NCI-H82 treated with DMSO at 0.1 percent for 48 hours (cell line): ENCODE data around the gene ZFP1.
A peak's percentile ranks its signal among the peaks of the same experiment; 100 is the strongest.

Experiments
- DNase-seq: peaks from one replicate; lab custom pipeline; 2025; ENCODE audit not compliant: unreplicated experiment; lab: John Stamatoyannopoulos, UW

The ZFP1 gene

GRCh38 chr16:75148311-75149195, at the start of gene ZFP1:
Gene ZFP1 (plus strand): TSS chr16:75148524. CDS start chr16:75152952, 4,428 bp downstream.
- DNase-seq, result peak; percentile 86

DNA sequence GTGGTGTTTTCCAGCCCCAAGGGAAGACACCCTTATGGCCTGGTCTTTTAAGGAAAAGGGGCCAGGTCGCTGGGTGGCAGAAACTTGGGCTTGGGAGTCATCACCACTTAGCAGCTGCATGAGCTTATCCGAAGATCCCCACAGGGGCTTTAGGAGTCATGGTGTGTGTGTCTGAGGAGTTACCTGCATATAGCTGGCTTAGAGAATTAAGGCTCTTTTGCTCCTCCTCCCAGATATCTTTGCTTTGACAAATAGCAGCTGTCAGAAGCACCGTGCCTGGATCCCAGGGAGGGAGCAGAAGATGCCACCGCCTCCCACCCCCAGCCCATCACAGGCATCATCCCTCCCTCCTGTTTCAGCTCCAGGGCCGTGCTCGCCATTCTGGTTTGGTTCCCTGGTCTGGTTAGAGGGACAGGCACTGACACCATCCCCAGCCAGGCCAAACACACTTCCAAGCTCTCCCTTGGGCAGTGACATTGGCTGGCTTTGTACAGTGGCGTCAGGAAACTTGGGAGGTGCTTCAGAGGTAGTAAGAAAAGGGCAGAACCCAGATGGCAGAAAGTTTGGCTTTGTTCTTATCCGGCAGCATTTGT, 49.2 kb upstream of the ZFP1 start:
- DNase-seq, result peak; percentile 18

DNA sequence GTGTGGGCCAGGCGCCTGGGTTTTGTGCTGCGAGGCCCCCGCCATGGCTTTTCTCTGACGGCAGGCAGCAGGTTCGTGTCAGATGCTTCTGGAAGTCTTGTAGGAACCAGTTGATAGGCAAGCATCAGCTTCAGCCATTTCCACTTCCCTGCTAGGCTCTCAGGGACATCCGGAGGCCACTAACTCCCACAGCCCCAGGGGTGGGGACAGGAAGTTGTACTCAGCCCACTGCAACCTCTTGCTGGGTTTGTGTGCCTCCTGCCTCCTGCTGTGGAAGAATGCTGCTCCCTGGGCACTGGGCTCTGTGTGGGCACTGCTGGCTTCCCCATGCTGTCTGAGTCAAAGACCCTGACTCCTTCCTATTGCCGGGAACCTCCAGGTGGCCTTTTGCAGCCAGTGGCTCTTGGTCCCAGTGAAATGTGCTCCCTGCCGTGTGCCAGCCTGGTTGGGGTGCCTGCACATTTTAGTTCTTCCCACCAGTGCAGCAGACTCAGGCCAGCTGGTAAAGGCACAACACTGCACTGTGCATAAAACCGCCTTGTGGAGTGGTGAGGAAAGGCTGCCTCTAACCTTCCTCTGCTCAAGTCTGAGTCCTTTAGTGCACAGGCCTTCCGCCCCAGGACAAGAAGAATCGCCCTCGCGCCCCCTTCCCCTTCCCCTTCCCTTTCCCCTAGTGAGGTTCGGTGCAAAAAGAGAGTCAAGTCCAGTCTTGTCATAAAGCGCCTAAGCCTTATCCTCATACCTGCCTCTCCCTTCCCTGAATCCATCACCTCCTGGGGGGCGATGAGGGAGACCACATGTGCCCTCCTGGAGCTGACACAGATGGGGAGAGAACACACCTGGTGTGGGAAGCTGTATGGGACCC, 48.4 kb upstream of the ZFP1 start:
- DNase-seq, result no peak

DNA sequence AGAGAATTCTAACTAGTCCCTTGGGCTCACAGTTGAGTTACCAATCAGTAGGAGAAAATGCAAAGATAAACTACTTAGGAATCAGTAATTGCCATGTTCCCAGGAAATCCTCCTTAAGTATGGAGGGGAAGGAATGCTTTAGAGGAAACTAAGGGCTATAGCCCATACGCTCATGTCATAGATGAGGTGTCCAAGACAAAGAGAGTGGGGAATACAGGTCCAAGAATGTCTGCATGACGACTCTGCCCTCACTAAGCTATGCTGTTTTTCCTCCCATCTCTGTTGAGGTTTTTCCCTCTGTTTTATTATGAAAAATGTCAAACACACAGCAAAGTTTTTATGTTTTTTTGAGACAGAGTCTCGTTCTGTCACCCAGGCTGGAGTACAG, 47.7 kb upstream of the ZFP1 start:
- no peak for DNase-seq

DNA sequence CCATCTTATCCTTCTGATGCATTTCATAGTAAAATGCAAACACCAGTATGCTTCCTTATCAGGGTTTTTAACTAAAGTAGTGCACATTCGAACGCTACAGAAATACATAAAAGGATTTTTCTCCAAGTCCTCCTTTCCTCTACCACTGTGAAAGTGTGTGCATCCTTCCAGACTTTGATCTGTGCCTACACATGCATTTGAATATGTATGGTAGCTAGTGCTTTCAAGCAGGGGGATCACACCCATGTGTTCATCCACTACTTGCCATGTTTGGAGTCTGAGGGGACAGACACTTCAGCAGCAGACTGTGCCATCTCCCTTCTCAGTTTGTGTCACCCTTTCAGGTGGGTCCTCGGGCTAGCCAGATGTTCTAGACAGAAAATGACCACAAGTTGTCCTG, 46.7 kb upstream of the ZFP1 start:
- no peak for DNase-seq

- no peak for DNase-seq
These were observed 45.7 kb upstream of the ZFP1 start for GRCh38 chr16:75102595-75102994.

DNA sequence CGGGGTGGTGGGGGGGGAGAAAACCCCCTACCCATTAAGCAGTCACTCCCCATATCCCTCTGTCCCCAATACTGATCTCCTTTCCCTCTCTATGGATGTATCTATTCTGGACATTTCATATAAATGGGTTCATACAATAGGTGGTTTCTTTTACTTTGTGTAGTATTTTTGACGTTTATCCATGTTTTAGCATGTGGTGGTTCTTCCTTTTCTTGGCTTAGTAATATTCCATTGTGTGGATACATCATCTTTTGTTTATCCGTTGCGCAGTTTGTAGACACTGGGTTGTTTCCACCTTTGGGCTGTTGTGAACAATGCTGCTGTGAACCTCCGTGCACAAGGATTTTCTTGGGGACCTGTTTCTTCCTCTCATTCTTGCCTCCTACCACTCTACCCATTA, 44.3 kb upstream of the ZFP1 start:
- DNase-seq, result no peak

DNA sequence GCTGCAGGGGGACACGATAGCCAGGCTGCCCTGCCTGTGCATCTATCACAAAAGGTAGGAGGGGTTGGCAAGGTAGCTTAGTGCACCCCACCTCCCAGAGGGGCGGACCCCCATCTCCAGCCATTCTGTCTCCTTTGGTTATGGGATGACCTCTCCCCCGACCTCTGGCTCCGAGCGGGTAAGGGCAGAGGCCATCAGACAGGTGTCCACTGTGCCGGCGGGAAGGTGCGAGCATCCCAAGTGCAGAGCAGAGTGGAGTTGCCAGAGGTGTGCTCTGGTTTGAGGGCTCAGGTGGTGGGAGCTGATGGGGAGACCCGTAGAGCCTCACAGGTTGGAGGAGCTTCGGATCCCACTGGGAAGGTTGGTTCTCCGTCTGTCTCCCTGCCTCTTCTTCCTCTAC, 43.5 kb upstream of the ZFP1 start:
- DNase-seq, result no peak

- DNase-seq, result no peak
These were observed 42.8 kb upstream of the ZFP1 start for GRCh38 chr16:75105306-75106061.

DNA sequence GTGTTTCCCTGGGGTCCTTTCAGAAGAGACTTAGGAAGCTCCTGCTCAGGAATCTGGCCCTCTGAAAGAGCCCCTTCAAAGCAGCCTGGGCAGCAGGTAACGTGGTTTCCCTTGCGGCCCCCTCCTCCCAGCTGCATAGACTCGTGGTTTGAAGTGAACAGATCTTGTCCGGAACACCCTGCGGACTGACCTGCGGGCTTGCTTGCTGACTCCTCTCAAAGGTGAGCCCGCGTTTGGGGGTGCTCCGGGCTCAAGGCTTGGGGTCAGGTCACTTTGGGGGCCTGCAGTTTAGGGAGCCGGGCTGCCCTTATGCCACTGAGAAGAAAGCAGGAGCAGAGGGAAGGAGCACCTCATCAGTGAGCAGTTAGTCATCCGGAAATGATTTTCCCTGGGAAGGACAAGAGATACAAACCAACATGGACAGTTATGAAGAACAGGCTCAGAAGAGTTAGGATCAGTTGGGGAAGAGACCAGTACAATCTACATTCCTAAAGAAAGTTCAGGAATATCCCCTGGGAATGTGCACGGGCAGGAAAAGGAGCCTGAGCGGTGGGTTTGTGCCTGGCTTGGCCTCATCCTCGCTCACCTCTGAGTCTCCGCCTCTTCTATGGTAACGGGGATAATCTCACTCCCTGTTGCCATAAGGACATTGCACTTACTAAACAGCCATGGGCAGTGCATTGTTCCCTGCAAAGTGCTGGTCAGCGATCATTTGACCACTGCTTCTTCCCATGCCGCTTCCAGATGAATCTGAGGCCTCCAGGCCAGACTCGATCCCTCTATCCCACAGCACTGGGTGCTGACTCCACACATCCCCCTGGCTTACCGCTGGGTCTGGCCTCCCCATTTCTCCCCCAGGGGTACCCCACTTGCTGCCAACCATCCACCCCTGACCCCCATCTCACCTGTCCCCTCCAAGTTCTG, 41.7 kb upstream of the ZFP1 start:
- no peak for DNase-seq

DNA sequence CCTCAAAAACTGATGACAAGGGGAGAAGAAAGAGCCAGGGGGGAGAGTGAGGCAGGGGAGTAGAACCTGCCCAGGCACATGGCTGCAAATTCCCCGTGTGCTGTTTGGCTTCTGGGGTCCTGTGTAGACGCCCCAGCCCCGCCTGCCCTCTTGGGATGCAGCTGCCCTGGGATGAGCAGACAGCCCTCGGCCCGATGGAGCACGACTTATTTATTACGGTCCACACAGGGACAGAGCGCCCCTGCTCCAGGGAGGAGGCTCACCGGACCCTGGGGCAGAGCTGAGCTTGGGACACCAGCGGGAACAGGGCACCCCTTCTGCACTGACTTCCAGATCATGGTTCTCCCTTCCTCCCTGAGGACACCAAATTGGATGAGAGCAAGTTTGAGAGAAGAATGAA, 40.8 kb upstream of the ZFP1 start:
- DNase-seq, result no peak

- DNase-seq, result no peak
These were observed 39.3 kb upstream of the ZFP1 start for GRCh38 chr16:75108792-75109731.

DNA sequence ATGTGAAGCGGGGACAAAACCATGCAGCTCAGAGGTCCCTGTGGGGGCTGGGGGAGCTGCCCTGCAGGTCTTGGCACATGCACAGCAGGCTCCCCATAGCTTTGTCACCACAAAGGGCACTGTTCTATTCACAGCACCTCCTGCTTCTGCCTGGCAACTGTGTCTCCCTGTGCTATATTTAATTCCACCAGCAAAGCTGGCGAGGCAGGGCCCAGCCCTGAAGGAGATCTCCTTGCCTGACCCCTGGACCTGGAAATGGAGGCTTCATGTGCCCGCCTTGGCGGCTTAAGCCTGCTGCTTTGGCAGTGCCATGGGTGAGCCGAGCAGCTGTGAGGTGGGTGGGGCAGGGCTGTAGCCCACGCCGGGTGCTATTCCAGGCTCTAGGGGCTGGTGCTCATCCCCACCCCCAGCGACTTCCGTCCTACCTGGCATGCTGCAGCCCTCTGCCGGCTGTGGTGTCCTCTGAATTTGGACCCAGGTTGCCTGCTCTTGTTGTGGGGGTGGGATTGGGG, 38.5 kb upstream of the ZFP1 start:
- DNase-seq, result no peak

GRCh38 chr16:75110637-75111513, 37.4 kb upstream of the ZFP1 start:
- DNase-seq, result peak; percentile 56

DNA sequence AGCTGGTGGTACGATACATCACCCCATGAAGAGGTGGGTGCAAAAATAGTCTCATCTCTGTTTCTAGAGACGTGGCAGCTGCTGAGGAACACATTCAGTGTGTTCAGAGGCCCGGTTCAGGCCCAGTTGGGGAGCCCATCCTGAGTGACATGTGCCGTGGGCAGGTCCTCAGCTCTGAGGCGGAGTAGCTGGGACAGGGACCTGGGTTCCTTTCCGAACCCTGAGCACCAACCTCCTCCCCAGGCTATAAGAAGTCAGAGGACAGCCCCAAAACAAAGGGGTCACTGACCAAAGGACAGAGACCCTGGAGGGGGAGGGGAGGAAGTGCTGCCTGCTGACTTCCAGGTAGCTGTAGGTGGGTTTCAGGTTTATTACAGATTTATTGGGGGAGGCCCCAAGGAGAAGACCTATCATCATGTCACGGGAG, 36.8 kb upstream of the ZFP1 start:
- no peak for DNase-seq

GRCh38 chr16:75111961-75112733, 36.2 kb upstream of the ZFP1 start:
- no peak for DNase-seq
